22Rv1 (cell line): ENCODE results near the gene TNS3.

Experiments used
- ZFX ChIP-seq: fragments of 450-650 bp; IDR thresholded peaks from 2 replicates; pipeline ENCODE4 v1.6.1; 2017; ENCODE audit warnings: antibody characterized with exemption, borderline replicate concordance
- TF ChIP-seq, protein P1 (sequence below): fragments of 450-650 bp; IDR thresholded peaks from 2 replicates; pipeline ENCODE4 v1.5.1; 2017; ENCODE audit warnings: mild to moderate bottlenecking

DNA sequence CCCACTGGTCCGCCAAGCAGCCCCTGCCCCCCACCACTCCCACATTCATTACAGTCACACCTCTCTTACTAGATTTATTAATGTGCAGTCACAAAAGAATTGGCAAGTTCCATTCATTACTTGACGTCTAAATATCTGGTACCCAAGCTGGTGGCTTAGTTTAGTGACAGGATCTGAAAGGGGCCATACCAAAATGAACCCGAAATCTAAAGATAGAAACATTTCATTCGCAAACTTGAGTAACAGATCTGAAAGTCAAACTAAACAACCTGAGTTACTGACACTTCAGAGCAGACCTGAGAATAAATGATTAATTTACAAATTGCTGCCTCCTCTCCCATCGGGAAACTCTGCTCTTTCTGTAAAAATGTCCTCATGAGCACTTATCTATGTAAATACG is 53.4 kb downstream of the TNS3 start:
- TF ChIP-seq, protein P1, sequence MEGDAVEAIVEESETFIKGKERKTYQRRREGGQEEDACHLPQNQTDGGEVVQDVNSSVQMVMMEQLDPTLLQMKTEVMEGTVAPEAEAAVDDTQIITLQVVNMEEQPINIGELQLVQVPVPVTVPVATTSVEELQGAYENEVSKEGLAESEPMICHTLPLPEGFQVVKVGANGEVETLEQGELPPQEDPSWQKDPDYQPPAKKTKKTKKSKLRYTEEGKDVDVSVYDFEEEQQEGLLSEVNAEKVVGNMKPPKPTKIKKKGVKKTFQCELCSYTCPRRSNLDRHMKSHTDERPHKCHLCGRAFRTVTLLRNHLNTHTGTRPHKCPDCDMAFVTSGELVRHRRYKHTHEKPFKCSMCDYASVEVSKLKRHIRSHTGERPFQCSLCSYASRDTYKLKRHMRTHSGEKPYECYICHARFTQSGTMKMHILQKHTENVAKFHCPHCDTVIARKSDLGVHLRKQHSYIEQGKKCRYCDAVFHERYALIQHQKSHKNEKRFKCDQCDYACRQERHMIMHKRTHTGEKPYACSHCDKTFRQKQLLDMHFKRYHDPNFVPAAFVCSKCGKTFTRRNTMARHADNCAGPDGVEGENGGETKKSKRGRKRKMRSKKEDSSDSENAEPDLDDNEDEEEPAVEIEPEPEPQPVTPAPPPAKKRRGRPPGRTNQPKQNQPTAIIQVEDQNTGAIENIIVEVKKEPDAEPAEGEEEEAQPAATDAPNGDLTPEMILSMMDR, result no peak
- no peak for TF ChIP-seq ZFX
